Heart right ventricle (tissue), 16 donors: Measurements from ENCODE around the gene LHX3. TPM values are rescaled to one million over a fixed set of nuclear protein-coding genes. Genes with fewer than 3 reads are reported as not detected.

Experiments used
- ATAC-seq, 8 donors: fragments of 200-7000 bp; cut with Tn5 transposase; one replicate each; pipeline ENCODE4 v1.9.1; 2020; ENCODE audit warnings: mild to moderate bottlenecking in 8 of 8, moderate library complexity in 8 of 8, moderate number of reproducible peaks in 1 of 8
- DNase-seq, 2 donors: peaks; one replicate each; pipeline ENCODE4 v3.0.0-alpha.2; 2020
- H3K27ac ChIP-seq, 10 donors: fragments of 200-600 bp; sonication (generic) in 2 of 10; one replicate each; pipeline versions ENCODE4 v1.5.0 to v1.8.0; 2020 to 2022; ENCODE audit warnings: mild to moderate bottlenecking in 3 of 10
- H3K27me3 ChIP-seq, 7 donors: fragments of 200-600 bp; one replicate each; pipeline ENCODE4 v1.8.0; 2021 to 2022; ENCODE audit warnings: mild to moderate bottlenecking in 2 of 7
- H3K36me3 ChIP-seq, 9 donors: fragments of 200-600 bp; sonication (generic) in 1 of 9; one replicate each; pipeline versions ENCODE4 v1.5.0 to v1.8.0; 2020 to 2022; ENCODE audit warnings: mild to moderate bottlenecking in 2 of 9
- H3K4me1 ChIP-seq, 9 donors: fragments of 200-600 bp; sonication (generic) in 1 of 9; one replicate each; pipeline versions ENCODE4 v1.5.0 to v1.8.0; 2020 to 2022; ENCODE audit warnings: mild to moderate bottlenecking in 4 of 9
- H3K4me3 ChIP-seq, 10 donors: fragments of 200-600 bp; sonication (generic) in 2 of 10; one replicate each; pipeline versions ENCODE4 v1.5.0 to v1.8.0; 2020 to 2022; ENCODE audit warnings: mild to moderate bottlenecking in 7 of 10, moderate library complexity in 2 of 10
- H3K9me3 ChIP-seq, 11 donors: fragments of 200-600 bp in 10 of 11; sonication (generic) in 2 of 11; one replicate each; pipeline versions ENCODE4 v1.5.0 to v1.8.0; 2013 to 2022; ENCODE audit warnings: mild to moderate bottlenecking in 2 of 11, control low read depth in 1 of 11, moderate library complexity in 1 of 11
- WGBS, 2 donors: extraction: QIAGEN DNeasy Blood & Tissue Kit; methylation state at CpG; one replicate each; pipeline ENCODE4 v1.1.7; 2013; ENCODE audit warnings: inconsistent platforms in 1 of 2; 5-methylcytosine and 5-hydroxymethylcytosine counted together
- intact Hi-C, 10 donors: fragments of 100-400 bp; cut with DNase I; formaldehyde crosslinking; loops; one replicate each; pipeline versions ENCODE4 v1.11.1 to v1.14.2; 2022
- polyA plus RNA-seq, 2 donors: library from polyadenylated mRNA; stranded (reverse); fragments of 200-250 nt; gene quantifications; one replicate each; pipeline ENCODE4 v1.2.3, GENCODE V29; 2013
- total RNA-seq, 10 donors: library from RNA; stranded (reverse); fragmentation: NEBNext Ultra II Directional in 3 of 10; extraction: Animal tissue kit (Norgen Biotek cat#: 25700) in 3 of 10; gene quantifications; one replicate each; pipeline versions ENCODE4 v1.2.1 to v1.2.4, GENCODE V29; 2021 to 2023
- TF ChIP-seq, protein P1 (sequence below), 9 donors: fragments of 200-600 bp; sonication (generic) in 2 of 9; IDR thresholded peaks; one replicate each; pipeline versions ENCODE4 v1.5.0 to v1.8.0; 2021 to 2022; ENCODE audit warnings: antibody characterized with exemption in 9 of 9, mild to moderate bottlenecking in 5 of 9, moderate library complexity in 1 of 9
- donor health status: Arrhythmogenic right ventricular cardiomyopathy.
- donor health status: ischemic (EF 13 %, LVEDD 7.1; RV severe dilation, severe dysfunction).
- donor health status: healthy with polysubstance abuse.
- donor health status: DM: no; HTN: yes; CAD: no.
- donor health status: DM: no; HTN: no; CAD: no.
- donor health status: ischemic (EF 25% LVEDD 6.9; RV normal size, moderate dysfunction).
- donor health status: ischemic (EF 25% LVEDD 5.7; RV mildly dilated, moderate dysfunction).
- donor health status: healthy.
- donor health status: DM: yes; HTN: yes; CAD: no.
- donor health status: Ischemic cardiomyopathy.
- donor health status: ischemic (EF 35%, LVEDD 5.7; RV mildly dilated, moderate dysfunction).
- donor health status: nonischemic (EF 11% LVEDD 7.7; RV severe dilation, severe dysfunction).
- donor health status: DM: yes; HTN: yes; CAD: no.
- donor health status: PGD.
- donor health status: ischemic (EF 29% LVEDD 5.4; RV normal size, mild dysfunction).
- donor health status: nonischemic (EF 23%, LVEDD 6.1; RV moderate dilation, normal function).

LHX3 gene
- total and polyA plus RNA-seq, 12 donors, result not detected

DNA sequence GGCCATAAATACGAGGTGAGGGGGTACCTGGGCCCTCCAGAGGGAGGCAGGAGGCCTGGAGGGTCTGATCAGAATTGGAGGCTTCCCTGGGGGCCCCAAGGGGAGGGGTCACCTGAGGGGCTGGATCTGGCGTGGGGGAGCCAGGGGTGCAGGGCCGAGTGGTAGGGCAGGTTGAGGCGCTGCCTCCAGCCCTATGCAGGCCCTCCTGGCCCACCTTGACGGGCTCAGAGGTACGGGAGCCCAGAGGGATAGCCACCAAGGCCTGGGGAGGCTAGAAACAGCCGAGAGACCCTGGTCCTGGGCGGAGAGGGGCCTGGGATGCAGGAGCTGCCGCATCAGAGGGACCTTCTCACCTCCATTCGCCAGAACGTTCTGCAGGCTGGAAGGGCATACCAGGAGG is 24.3 kb downstream of the LHX3 start:
- TF ChIP-seq, protein P1, sequence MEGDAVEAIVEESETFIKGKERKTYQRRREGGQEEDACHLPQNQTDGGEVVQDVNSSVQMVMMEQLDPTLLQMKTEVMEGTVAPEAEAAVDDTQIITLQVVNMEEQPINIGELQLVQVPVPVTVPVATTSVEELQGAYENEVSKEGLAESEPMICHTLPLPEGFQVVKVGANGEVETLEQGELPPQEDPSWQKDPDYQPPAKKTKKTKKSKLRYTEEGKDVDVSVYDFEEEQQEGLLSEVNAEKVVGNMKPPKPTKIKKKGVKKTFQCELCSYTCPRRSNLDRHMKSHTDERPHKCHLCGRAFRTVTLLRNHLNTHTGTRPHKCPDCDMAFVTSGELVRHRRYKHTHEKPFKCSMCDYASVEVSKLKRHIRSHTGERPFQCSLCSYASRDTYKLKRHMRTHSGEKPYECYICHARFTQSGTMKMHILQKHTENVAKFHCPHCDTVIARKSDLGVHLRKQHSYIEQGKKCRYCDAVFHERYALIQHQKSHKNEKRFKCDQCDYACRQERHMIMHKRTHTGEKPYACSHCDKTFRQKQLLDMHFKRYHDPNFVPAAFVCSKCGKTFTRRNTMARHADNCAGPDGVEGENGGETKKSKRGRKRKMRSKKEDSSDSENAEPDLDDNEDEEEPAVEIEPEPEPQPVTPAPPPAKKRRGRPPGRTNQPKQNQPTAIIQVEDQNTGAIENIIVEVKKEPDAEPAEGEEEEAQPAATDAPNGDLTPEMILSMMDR (IDR thresholded peaks at IDR 0.05), result no peak
- 76 to 77% methylated on average over 11 of the region's 11 CpGs for WGBS, 2 donors
- no peak overlapping the region for H3K4me3 ChIP-seq
- no peaks in the 10 kb centered on the region for H3K9me3 ChIP-seq
- DNase-seq, result no peak
- no peaks in the 10 kb centered on the region for H3K4me1 ChIP-seq
- no peak overlapping the region for H3K27ac ChIP-seq
- no peak for ATAC-seq
- no peaks in the 10 kb centered on the region for H3K36me3 ChIP-seq
- intact Hi-C loops, result no loop called here
- H3K27me3 ChIP-seq, result peaks cover 3 to 50% (median 26%) of the 10 kb centered on the region in 7 donors

DNA sequence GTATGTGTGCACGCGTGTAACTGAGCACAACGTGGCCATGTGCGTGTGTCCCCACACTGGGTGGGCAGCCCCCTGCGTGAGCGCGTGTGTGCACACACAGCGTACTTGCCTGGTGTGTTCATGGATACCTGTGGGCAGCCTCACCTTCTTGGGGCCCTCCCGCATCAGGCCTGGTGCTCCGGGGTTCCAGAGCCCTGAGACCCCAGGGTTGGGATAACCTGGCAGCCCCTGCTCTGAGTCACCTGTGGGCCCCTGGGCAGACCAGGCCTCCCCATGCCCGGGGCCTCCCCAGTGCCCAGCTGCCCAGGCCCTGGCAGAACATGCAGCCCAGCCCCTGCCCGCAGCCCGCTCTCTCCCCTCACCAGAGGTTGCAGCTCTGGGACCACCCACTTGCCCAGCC is 25.2 kb downstream of the LHX3 start:
- DNase-seq (no peak), ATAC-seq (no peak)
- TF ChIP-seq, protein P1 (IDR thresholded peaks at IDR 0.05), result no peak
- WGBS, 2 donors, result 92 to 96% methylated on average over 13 of the region's 13 CpGs
- Histone ChIP-seq H3K4me3 (no peak overlapping the region), H3K9me3 (no peaks in the 10 kb centered on the region), H3K4me1 (no peaks in the 10 kb centered on the region), H3K36me3 (no peaks in the 10 kb centered on the region), H3K27me3 (peaks cover 3 to 42% (median 18%) of the 10 kb centered on the region in 7 donors), H3K27ac (no peak overlapping the region)
- intact Hi-C loops, result loop anchor here in 1 of 10 donors (10.0 kb wide), 1 partner anchor 105 kb away; no protein-coding TSS in a partner anchor

DNA sequence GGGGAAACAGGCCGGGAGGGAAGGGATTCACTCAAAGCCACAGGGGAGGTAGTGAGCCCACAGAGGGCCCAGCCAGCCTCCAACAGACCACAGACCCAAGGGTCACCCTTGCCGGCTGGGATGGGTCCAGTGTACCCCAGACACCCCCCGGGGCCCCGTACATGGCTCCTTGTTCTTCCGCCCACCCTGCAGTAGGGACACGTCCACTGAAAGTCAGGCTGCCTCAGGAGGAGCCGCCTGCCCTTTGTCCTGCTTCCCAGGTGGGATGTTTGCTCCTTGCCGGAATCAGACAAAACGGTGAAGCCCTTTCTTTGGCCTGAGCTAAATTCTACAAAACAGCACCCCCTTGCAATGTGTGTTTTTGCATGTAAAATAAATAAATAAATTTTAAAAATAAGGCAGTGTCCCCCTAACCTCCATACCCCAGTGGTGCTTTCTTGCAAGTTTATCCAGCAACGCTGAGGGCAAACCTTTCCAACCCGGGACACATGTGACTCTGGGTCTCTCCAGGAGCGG is 25.8 kb downstream of the LHX3 start:
- 55 to 61% methylated on average over 12 of the region's 12 CpGs for WGBS, 2 donors
- ATAC-seq, result no peak
- no peak for DNase-seq
- intact Hi-C loops, result loop anchor here in 1 of 10 donors (10.0 kb wide), 1 partner anchor 106 kb away; no protein-coding TSS in a partner anchor
- H3K36me3 ChIP-seq, result no peaks in the 10 kb centered on the region
- TF ChIP-seq, protein P1 (IDR thresholded peaks at IDR 0.05), result no peak
- peaks cover 0 to 35% (median 12%) of the 10 kb centered on the region in 7 donors for H3K27me3 ChIP-seq
- H3K4me3 ChIP-seq, result no peak overlapping the region
- H3K9me3 ChIP-seq, result no peaks in the 10 kb centered on the region
- no peaks in the 10 kb centered on the region for H3K4me1 ChIP-seq
- no peak overlapping the region for H3K27ac ChIP-seq

DNA sequence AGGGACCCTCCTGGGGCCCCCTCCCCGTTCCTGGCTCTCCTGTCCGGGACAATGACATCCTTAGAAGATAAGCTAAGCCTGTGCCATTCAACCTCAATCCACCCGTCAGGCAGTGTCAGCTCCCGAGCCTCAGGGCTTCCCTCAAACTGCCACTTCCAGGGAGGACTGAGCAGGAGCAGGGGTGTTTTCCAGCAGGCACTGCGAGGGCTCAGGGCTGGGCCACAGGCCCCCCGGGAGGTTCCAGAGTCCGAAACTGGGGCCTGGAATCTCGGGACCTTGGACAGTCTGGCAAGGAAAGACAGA is 26.2 kb downstream of the LHX3 start:
- ATAC-seq (no peak), DNase-seq (no peak)
- TF ChIP-seq, protein P1 (IDR thresholded peaks at IDR 0.05), result no peak
- Histone ChIP-seq H3K4me3 (no peak overlapping the region), H3K4me1 (no peaks in the 10 kb centered on the region), H3K27me3 (peaks cover 0 to 33% (median 12%) of the 10 kb centered on the region in 7 donors), H3K9me3 (no peaks in the 10 kb centered on the region), H3K27ac (no peak overlapping the region), H3K36me3 (no peaks in the 10 kb centered on the region)
- intact Hi-C loops, result loop anchor here in 1 of 10 donors (10.0 kb wide), 1 partner anchor 106 kb away; no protein-coding TSS in a partner anchor
- 20 to 25% methylated on average over 8 of the region's 8 CpGs for WGBS, 2 donors
